ENCODE results near the gene CRLF1.

CRLF1 gene, protein sequence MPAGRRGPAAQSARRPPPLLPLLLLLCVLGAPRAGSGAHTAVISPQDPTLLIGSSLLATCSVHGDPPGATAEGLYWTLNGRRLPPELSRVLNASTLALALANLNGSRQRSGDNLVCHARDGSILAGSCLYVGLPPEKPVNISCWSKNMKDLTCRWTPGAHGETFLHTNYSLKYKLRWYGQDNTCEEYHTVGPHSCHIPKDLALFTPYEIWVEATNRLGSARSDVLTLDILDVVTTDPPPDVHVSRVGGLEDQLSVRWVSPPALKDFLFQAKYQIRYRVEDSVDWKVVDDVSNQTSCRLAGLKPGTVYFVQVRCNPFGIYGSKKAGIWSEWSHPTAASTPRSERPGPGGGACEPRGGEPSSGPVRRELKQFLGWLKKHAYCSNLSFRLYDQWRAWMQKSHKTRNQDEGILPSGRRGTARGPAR

DNA sequence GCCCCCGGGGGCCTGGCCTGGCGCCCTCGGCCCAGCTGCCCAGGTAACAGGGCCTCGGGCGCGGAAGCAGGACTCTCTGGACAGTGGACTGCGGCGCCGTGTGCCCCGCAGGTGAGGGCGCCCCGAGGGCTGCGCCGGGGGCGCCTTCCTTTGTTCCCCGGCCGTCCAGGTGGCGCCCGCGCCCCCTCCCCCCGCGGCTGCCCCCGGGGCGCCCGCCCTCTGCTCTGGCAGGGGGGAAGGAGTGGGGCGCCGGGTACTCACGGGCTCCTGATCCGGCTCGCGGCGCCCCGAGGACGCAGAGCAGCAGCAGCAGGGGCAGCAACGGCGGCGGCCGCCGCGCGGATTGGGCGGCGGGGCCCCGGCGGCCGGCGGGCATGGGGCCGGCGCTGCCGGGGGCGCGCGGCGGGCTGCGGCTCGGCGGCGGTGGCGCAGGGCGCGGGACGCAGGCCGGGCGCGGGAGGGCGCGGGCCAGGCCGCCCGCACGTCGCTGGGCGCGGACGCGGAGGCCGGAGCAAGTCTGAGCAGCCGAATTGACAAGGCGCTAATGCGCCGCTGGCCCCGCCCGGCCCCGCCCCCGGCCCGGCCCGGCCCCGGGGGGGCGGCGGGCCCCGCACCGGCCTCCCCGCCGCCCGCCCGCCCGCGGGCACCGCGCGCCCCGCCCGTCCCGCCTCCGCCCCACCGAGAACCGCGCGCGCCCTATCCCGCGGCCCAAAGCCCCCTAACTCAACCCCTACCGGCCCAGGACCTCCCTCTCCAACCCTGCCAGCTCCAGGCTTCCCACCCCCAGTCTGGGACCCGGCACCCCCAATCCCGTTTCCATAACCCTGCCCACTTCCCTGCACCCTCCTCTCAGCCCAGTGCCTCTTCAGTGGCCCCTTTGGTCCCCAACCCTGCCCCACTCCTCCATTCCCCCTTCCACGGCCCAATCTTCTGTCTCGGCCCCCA is at the start of gene CRLF1:
TSS of gene CRLF1 (minus strand) at position 519 of the 945 bp plus-strand sequence. CDS start at position 376, 143 bp downstream.
- no peak within 1 kb of the TSS for H3K4me3 Mint-ChIP-seq
- H3K4me1 Mint-ChIP-seq (ENCODE audit: low read depth) = peaks cover 21% of the 10 kb centered on the region
- peaks cover 28% of the 10 kb centered on the region for H3K27me3 Mint-ChIP-seq
- H3K27ac Mint-ChIP-seq = no peak within 1 kb of the TSS
- H3K36me3 Mint-ChIP-seq = no peaks in the 10 kb centered on the region
- H3K9me3 Mint-ChIP-seq (ENCODE audit: low read depth) = no peaks in the 10 kb centered on the region

DNA sequence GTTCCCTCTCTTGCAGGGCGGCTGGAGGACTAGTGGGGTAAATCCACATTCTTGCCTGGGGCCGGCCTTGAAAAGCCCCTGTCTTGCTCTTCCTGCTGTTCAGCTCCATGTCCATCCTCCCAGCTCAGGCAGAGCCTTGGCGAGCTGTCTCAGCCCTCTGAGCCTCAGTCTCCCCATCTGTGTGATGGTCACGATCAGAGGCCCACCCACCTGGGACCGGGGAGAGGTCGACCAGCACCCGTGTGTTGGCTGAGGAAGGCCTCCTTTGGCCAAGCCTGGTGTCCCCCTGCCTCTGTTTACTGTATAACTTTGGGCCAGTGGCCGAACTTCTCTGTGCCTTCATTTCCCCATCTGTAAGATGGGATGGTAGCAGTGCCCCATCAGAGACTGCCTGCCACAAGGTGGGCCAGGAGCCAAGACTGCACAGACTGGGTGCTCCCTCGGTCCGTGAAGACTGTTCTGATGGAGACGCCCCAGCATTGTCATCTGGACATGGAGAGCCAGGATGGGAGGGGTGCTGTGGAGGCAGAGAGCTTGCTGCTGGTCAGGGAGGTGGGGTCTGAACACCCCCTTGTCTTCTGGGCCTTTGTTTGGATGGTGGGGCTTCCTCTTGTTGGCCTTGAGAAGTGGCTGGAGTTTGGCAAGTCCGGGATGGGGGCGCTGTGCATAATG is 48.7 kb upstream of the CRLF1 start:
- no peaks in the 10 kb centered on the region for H3K9me3 Mint-ChIP-seq (ENCODE audit: low read depth)
- no peak overlapping the region for H3K4me3 Mint-ChIP-seq
- no peak overlapping the region for H3K27ac Mint-ChIP-seq

DNA sequence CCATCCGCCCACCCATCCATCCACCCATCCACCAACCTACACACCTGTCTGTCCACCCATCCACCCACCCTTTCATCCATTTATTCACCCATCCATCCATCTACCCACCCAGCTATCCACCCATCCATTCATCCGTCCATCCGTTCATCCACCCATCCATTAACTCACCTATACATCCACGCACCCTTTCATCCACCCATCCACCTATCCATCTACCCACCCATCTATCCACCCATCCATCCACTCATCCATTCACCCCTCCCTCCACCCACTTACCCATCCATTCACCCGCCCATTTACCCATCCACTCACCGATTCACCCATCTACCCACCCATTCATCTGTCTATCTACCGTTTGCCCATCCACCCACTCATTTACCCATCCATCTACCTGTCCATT is 47.9 kb upstream of the CRLF1 start:
- Mint-ChIP-seq H3K36me3 (no peaks in the 10 kb centered on the region), H3K4me3 (no peak overlapping the region), H3K4me1 (ENCODE audit: low read depth) (peaks cover 11% of the 10 kb centered on the region), H3K9me3 (ENCODE audit: low read depth) (no peaks in the 10 kb centered on the region), H3K27ac (no peak overlapping the region), H3K27me3 (no peaks in the 10 kb centered on the region)

More for the DNA sequence above, 48.7 kb upstream of the CRLF1 start:
- Mint-ChIP-seq H3K4me1 (ENCODE audit: low read depth) (peaks cover 9% of the 10 kb centered on the region), H3K27me3 (no peaks in the 10 kb centered on the region), H3K36me3 (no peaks in the 10 kb centered on the region)

DNA sequence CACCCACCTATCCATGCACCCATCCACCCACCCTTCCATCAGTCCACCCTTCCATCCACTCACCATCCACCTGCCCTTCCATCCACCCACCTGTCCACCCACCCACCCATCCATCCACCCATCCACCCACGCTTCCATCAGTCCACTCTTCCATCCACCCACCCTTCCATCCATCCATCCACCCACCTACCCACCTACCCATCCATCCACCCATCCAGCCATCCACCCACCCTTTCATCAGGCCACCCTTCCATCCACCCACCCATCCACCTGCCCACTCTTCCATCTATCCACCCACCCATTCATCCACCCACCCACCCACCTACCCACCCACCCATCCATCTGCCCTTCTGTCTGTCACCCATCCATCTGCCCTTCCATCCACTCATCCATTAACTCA is 47.3 kb upstream of the CRLF1 start:
- Mint-ChIP-seq H3K27me3 (no peaks in the 10 kb centered on the region), H3K27ac (no peak overlapping the region), H3K4me3 (no peak overlapping the region), H3K4me1 (ENCODE audit: low read depth) (peaks cover 14% of the 10 kb centered on the region), H3K36me3 (peaks cover 2% of the 10 kb centered on the region), H3K9me3 (ENCODE audit: low read depth) (no peaks in the 10 kb centered on the region)

DNA sequence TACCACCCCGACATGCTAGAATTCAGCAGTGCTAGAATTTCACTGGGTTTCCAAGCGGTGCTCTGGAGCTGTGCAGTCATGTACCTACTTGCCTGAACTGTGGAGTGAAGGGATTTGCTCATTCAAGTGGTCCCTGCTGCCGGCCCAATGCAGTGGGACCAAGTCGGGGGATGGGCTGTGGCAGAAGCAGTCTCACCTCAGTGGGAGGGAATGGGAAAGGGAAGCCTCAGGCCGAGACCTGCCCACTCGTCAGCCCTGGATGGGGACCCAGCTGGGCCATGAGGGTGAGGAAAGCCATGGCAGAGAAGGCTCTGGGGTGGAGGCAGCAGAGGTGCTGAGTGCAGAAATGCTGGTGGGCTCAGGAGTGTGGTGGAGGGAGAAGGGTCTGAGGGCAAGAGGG is 45.1 kb upstream of the CRLF1 start:
- Mint-ChIP-seq H3K27ac (no peak overlapping the region), H3K4me1 (ENCODE audit: low read depth) (peaks cover 10% of the 10 kb centered on the region), H3K27me3 (no peaks in the 10 kb centered on the region), H3K9me3 (ENCODE audit: low read depth) (no peaks in the 10 kb centered on the region), H3K4me3 (no peak overlapping the region), H3K36me3 (peaks cover 2% of the 10 kb centered on the region)

DNA sequence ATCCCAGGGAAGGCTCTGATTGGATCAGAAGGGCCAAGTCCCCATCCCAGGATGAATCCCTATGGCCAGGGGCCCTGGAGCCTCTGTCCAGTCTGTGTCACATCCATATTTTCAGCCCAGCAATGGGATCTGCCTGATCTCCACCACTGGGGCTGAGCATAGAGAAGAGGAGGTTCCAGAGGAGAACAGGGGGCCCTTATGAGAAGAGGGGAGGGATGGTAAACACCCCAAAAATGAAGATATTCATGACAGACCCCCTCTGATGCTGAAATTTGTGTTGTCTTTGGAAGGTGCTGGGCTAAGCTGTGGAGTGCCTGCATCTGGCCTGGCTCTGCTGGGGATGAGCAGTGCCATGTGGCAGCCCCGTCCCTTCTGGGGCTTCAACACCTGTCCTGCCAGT is 44.7 kb upstream of the CRLF1 start:
- Mint-ChIP-seq H3K4me3 (no peak overlapping the region), H3K27me3 (no peaks in the 10 kb centered on the region), H3K9me3 (ENCODE audit: low read depth) (no peaks in the 10 kb centered on the region), H3K36me3 (peaks cover 2% of the 10 kb centered on the region), H3K4me1 (ENCODE audit: low read depth) (peaks cover 10% of the 10 kb centered on the region), H3K27ac (no peak overlapping the region)

DNA sequence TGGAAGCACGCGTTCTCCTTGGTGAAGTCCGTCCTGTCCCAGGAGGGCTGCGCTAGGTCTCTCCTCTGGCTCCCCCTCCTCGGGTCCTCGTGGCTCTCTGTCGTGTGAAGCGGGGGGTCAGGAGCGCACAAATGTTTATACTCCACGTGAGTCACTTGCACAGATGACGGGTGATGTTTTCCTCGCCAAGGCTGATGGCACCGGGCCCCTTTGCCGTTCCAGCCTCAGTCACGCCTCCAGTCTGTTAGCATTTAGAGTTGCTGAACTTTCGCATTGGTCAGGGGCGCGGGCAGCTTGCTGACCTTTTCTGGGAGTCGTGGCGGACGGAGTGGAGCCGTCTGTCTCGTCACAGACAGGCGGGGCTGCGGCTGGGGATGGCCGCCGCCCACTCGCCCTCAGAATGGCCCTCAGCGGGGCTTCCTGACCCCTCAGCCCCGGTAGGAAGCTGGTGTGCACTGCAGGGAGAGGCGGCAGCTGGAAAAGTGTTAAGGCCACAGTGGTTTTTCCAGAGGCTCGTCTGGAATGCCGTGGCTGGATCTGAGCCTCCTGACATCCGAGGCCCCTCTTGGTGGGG is 44.0 kb upstream of the CRLF1 start:
- H3K9me3 Mint-ChIP-seq (ENCODE audit: low read depth) = no peaks in the 10 kb centered on the region
- no peak overlapping the region for H3K4me3 Mint-ChIP-seq
- no peaks in the 10 kb centered on the region for H3K27me3 Mint-ChIP-seq
- peaks cover 10% of the 10 kb centered on the region for H3K4me1 Mint-ChIP-seq (ENCODE audit: low read depth)
- no peak overlapping the region for H3K27ac Mint-ChIP-seq
- H3K36me3 Mint-ChIP-seq = peaks cover 2% of the 10 kb centered on the region

DNA sequence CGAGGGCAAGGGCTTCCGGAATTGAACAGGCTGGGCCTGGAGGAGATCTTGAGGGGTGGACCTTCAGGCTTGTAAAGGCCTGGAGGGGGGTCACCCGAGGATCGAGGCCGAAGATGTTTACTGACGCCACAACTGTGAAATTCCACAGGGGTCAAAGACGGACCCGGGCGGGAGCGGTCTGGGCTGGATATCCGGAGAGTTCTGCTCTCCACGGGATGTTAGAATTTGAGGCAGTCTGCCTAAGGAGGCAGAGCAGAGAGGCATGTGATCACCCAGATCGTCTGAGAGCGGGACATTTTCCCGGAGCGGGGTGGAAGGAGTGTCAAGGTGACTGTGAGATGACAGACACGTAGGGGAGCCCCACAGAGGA is 43.4 kb upstream of the CRLF1 start:
- Mint-ChIP-seq H3K4me3 (no peak overlapping the region), H3K9me3 (ENCODE audit: low read depth) (no peaks in the 10 kb centered on the region), H3K36me3 (peaks cover 2% of the 10 kb centered on the region), H3K27me3 (no peaks in the 10 kb centered on the region), H3K4me1 (ENCODE audit: low read depth) (peaks cover 10% of the 10 kb centered on the region), H3K27ac (no peak overlapping the region)

DNA sequence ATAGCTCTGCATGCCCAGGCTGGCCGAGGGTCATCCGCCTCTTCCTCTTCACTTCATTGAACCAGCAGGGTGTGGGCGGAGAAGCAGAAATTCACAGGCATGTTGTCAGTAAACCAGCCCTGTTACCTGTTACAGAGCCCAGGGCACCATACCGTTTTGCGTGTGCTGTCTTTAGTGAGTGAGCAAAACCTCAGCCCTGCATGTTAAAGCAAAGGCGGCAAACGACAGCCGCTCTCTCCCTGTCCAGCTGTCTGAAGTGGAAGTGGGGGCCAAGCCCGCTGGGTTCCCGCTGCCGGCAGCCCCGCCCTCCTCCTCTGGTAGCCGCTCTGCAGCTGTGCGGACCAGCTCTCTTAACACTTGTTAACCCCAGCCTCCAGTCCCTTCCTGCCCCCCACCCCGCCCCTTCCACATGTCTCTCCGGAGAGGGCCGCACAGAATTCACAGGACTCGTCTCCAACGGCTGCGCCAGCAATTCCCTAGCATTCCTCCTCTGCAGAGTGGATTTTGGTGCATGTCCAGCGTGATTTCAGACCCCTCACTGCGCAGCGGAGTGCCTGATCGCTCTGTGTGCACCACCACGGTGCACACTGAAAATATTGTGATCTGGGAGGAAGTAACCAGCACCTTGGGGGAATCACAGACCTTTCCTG is 42.9 kb upstream of the CRLF1 start:
- Mint-ChIP-seq H3K36me3 (peaks cover 2% of the 10 kb centered on the region), H3K27me3 (no peaks in the 10 kb centered on the region), H3K9me3 (ENCODE audit: low read depth) (no peaks in the 10 kb centered on the region), H3K4me1 (ENCODE audit: low read depth) (peaks cover 10% of the 10 kb centered on the region), H3K27ac (no peak overlapping the region), H3K4me3 (no peak overlapping the region)

DNA sequence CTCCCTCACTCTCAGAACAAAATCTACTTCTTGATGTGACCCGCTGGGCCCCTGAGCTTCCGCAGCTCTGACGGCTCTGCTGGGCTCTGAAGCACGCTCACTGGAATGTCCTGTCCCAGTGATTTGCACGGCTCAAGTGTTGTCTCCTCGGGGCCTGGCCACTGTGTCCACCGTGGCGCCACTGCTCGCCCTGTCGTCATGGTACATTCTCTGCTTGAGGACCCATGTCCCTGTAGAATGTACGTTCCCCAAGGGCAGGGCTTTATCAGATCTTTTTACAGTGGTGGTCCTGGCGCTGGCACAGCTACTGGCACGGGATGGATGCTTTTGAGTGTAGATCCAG is 42.3 kb upstream of the CRLF1 start:
- Mint-ChIP-seq H3K27me3 (no peaks in the 10 kb centered on the region), H3K36me3 (peaks cover 3% of the 10 kb centered on the region), H3K27ac (peak overlapping the region; percentile 34), H3K4me3 (no peak overlapping the region), H3K4me1 (ENCODE audit: low read depth) (peaks cover 13% of the 10 kb centered on the region), H3K9me3 (ENCODE audit: low read depth) (no peaks in the 10 kb centered on the region)

DNA sequence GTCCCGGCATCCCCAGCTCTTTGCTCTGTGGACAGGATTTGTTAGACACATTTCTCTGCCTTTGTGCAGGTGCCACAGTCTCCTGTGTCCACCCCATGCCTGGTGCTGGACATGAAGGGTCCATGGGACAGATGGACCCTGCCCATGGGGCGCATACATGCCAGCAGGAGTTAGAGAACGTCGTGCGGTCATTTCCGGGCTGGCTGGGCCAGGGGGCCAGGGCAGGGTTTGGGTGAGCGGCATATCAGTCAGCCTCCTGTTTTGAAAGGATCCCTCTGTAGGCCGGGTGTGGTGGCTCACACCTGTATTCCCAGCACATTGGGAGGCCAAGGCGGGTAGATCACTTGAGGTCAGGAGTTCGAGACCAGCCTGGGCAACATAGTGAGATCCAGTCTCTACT is 41.2 kb upstream of the CRLF1 start:
- Mint-ChIP-seq H3K27me3 (no peaks in the 10 kb centered on the region), H3K27ac (no peak overlapping the region), H3K9me3 (ENCODE audit: low read depth) (no peaks in the 10 kb centered on the region), H3K4me3 (no peak overlapping the region), H3K36me3 (peaks cover 5% of the 10 kb centered on the region), H3K4me1 (ENCODE audit: low read depth) (peaks cover 13% of the 10 kb centered on the region)

DNA sequence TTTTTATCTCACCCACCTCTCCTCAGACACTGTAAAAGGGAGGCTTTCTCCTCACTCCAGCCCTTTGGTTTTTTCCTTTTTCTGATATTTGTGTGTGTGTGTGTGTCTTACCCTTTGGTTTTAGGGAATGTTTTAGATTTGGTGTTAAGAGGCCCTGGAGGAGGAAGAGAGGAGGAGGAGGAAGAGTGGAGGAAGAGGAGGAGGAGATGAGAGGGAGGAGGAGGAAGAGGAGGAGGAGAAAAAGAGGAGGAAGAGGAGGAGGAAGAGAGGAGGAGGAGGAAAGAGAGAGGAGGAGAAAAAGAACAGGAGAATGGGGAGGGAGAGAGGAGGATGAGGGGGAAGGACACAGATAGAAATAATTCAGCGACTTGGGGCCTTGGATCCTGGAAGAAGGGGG is 40.8 kb upstream of the CRLF1 start:
- Mint-ChIP-seq H3K27ac (no peak overlapping the region), H3K9me3 (ENCODE audit: low read depth) (no peaks in the 10 kb centered on the region), H3K4me1 (ENCODE audit: low read depth) (peaks cover 13% of the 10 kb centered on the region), H3K27me3 (no peaks in the 10 kb centered on the region), H3K4me3 (no peak overlapping the region), H3K36me3 (peaks cover 5% of the 10 kb centered on the region)

DNA sequence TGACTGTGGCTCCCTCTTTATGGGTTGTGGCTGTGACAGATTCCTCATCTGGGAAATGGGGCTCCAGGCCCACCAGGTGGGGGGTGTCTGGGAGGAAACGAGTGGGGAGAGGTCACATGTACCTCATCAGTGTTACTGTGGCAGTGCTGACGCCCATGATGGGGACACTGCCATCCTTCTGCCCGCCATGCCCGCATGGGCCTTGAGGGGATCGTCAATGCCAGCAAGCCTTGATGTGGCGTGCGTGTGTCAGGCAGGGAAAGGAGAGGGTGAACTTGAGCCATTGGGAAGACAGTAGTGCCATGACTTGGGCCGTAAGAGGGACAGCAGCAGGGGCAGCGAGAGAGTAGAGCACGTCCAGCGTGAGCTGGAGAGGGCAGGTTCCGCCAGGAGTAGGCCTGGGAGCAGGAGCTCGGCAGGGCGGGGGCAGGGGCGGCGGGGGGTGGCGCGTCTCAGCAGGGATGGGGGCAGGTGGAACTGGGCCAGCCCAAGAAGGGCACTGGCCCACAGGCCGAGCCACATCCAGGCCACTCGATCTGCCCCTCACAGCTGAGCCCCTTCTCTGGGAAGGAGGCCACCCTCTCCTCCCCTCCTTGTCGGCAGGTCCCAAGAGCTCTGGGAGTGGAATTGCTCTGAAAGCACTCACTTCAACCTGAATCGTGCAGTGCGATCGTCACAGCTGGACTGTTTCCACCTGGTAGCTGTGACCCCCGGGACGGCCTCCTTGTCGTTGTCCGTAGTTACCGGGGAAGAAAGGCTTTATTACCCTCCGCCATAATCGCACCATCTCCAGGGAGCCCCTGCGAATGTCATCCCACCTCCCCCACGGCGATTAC is 40.2 kb upstream of the CRLF1 start:
- Mint-ChIP-seq H3K4me1 (ENCODE audit: low read depth) (peaks cover 13% of the 10 kb centered on the region), H3K36me3 (peaks cover 5% of the 10 kb centered on the region), H3K4me3 (no peak overlapping the region), H3K9me3 (ENCODE audit: low read depth) (no peaks in the 10 kb centered on the region), H3K27me3 (no peaks in the 10 kb centered on the region), H3K27ac (no peak overlapping the region)

All from activated naive CD8-positive, alpha-beta T cell (primary cell).